GM19372 (cell line): ENCODE measurements around the gene CENPM.

Experiments
- ATAC-seq: cut with Tn5 transposase; IDR thresholded peaks from one replicate; pipeline ENCODE4 v1.9.1; 2021; ENCODE audit warnings: mild to moderate bottlenecking, low read depth, moderate library complexity; ENCODE audit not compliant: unreplicated experiment

CENPM gene

GRCh38 chr22:41933411-41934177 lies 13.4 kb downstream of the CENPM start:
- ATAC-seq, result no peak

GRCh38 chr22:41932353-41932752 lies 14.6 kb downstream of the CENPM start:
- no peak for ATAC-seq

GRCh38 chr22:41931701-41932269 lies 15.2 kb downstream of the CENPM start:
- no peak for ATAC-seq

DNA sequence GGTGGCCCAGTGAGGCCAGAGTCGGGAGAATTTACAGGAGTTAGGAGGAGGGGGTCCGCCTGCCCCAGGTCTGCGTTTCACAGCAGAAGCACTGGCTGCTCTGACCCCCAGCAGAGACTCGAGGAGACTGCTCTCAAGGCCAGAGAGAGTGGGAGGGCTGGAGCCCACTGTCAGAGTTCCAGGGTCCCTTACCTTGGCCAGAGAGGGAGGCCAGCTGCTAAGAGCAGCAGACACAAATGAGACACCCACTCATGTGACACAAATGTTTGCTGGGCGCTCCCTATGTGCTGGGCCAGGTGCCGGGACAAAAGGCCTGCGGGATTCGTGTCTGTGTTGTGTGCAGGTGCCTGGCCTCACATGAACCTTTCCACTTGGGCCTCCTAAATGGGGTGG lies 17.5 kb downstream of the CENPM start:
- no peak for ATAC-seq

DNA sequence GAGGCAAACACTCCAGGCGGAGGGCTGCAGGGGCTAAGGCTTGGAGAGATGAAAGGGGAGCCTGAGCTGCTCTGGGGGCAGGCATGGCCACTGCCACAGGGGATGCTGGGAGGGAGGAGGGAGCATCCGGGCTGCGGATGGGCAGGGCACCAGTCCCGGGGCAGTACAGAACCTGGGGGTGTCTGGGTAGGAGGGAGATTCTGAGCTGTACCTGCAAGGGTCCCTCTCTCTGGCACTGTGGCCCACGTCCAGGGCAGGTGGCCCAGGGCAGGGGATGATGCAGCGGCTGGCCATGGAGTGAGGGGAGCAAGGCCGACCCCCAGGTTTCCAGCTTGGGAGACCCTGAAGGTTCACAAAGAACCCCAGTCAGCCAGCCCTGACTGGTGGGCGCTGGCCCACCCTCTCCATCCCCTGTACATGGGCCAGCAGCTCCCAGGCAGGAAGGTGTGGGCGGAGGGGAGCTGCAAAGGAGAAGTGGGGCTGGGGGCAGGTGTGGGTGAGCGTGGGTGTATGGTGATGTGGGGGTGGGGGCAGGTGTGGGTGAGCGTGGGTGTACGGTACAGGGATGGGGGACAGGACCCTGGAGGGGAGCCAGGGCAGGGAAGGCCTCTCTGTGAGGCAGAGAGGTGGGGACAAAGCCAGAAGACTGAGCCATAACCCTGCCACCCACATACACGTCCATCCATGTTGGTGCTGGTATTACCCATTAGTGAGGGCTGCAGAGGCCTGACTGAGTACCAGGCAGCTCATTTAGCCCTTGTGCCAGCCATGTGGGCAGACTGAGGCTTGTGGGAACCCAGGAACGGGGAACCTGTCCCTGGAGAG lies 18.1 kb downstream of the CENPM start:
- no peak for ATAC-seq

GRCh38 chr22:41927813-41928212 lies 19.1 kb downstream of the CENPM start:
- ATAC-seq, result no peak

DNA sequence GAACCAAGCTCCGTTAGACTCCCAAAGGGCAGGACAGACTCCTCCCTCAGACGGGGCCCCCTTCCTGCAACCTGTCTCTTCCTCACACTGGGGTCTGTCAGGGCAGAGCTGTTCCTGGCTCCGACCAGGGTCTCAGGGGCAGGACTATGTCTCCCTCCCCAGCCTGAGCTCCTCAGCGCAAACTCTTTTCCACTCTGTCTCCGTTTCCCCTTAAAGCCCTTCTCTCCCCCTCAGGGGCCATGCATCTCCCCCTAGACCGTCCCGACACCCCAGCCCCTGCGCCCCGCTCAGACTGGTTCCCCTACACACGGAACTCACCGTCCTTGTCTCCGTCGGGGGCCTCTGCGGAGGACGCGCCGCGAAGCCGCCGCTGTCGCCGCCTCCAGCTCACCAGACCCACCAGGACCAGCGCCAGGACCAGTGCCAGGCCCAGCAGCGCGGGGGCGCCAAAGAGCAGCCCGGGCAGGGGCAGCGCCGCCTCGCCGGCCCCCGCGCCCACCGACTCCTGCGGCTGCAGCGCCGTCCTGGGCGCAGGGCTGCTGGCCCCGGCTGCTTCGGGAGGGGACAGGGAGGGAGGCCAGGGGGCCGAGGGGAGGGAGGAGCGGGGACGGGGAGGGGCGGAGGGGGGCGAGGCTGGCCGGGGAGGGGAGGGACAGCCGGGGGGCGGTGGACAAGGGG lies 21.0 kb downstream of the CENPM start:
- peak; percentile 40 for ATAC-seq

DNA sequence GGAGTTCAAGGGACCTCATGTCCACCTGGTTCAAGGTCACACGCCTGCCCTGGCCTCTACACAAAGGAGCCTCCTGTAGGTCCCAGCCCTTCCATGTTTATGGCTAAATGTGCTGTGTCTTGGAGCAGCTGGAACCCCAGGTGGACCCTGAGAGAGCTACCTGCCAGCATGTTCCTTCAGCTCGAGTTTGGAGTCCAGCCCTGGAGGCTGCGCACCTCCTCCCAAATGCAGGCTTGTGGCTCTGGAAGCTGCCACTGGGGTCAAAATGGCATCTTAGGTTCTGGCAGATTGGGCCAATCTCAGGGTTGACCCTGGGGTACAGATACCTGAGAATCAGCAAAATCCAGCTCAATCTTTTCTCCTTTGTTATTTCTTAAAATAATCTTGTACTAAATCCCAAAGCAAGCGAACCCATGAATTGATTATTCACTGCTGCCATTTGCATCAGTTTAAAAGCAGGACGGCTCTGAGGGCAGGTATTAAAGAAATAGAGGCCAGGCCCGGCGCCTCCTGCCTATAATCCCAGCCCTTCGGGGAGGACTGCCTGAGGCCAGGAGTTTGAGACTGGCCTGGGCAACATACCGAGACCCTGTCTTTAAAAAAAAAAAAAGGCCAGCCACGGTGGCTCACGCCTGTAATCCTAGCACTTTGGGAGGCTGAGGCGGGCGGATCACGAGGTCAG lies 23.2 kb downstream of the CENPM start:
- ATAC-seq, result no peak

GRCh38 chr22:41922940-41923594 lies 23.9 kb downstream of the CENPM start:
- ATAC-seq, result no peak

DNA sequence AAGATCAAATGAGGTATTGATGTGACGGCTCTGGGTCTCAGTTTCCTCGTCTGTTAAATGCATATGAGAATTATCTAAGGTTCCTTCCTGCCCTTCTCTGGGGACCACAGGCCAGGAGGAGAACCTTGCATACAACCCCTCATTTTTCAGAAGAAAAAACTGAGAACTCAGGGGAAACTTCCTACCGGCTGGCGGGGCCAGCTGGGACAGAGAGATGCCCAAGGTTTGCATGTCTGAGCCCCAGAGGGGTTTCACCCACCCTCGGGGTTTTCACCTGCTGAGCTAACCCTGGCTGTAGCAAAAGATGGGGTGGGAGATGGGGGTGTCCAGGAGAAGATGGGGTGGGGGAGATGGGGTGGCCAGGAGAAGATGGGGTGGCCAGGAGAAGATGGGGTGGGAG lies 24.6 kb downstream of the CENPM start:
- no peak for ATAC-seq

- peak; percentile 14 for ATAC-seq
Observed at GRCh38 chr22:41920271-41920976, 26.5 kb downstream of the CENPM start.

GRCh38 chr22:41919357-41920224 lies 27.4 kb downstream of the CENPM start:
- ATAC-seq, result peak; percentile 61

GRCh38 chr22:41917903-41918791 lies 28.8 kb downstream of the CENPM start:
- ATAC-seq, result no peak

- ATAC-seq, result no peak
Observed at GRCh38 chr22:41917375-41917902, 29.5 kb downstream of the CENPM start.

GRCh38 chr22:41916745-41917358 lies 30.1 kb downstream of the CENPM start:
- ATAC-seq, result no peak

GRCh38 chr22:41915786-41916493 lies 31.0 kb downstream of the CENPM start:
- ATAC-seq, result no peak
